ENCODE data around the gene RFX1.
"Not testable (repeated sequence)": the region's sequence is repeated elsewhere in the genome, so short reads cannot be mapped to it uniquely, and the experiment has no call there.

The RFX1 gene

GRCh38 chr19:13978351-13979243 lies 27.5 kb downstream of the RFX1 start:
- DNase-seq = peak in 8 of 14 donors; percentile 9 to 62 (median 32)

DNA sequence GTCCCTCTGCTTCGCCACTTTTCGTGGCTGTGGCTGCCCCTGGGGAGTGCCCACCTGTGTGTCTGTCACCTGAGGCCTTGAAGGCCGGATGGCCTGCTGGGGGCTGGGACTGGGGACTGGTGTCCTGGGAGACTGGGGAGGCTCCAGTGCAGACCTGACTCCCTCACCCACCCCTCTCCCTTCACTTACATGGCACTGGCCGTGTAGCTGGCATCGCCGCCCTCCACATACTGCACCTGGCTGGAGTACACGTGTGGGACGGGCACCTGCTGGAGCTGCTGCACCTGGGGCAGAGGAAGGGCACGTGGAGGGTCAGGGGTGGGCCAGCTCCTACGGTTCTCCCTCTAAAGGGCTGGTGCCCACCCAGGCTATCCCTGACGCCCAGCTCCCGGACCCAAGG lies 28.3 kb downstream of the RFX1 start:
- DNase-seq = no peak

DNA sequence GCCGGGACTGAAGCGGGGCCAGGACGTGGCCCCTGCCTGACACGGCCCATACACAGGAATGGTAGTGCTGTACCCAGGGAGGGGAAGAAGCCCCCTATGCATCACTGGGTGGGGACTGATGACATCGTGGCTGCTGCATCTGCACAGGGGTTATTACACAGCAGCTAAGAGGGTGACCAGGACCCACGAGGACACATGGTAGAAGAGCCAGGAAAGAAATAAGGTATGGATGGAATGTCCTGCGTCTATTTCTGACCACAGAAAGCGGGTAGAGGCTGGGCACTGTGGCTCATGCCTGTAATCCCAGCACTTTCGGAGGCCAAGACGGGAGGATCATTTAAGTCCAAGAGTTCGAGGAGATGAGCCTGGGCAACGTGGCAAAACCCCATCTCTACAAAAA lies 29.7 kb downstream of the RFX1 start:
- no peak for DNase-seq

DNA sequence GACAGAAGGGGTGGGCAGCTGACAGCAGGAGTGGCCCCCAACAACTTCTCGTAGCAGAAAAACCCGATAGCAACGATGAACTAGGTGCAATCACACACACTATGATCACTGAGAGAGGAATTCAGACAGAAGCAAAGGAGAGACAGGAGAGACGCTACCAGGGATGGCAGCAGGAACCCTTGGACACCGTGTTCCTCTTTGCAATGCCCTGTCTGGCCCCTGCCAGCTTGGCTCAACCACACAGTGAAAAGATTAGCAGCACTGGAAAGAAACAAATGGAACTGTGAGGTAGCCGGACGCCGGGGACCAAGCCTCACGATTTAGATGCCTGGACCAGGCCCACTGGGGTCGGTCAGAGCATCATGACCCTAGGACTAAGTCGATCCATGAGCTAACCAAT lies 30.2 kb downstream of the RFX1 start:
- peak in 1 of 14 donors; percentile 70 for DNase-seq

- DNase-seq = peak in 1 of 14 donors; percentile 82
Measured at GRCh38 chr19:13974073-13974472, 32.0 kb downstream of the RFX1 start.

DNA sequence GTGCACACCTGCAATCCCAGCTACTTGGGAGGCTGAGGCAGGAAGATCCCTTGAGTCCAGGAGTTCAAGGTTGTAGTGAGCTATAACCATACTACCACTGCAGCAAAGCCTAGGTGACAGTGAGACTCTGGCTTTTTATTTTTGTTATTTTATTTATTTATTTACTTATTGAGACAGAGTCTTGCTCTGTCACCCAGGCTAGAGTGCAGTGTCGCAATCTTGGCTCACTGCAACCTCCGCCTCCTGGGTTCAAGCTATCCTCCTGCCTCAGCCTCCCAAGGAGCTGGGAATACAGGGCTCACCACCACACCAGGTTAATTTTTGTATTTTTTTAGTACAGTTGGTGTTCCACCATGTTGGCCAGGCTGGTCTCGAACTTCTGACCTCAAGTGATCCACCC lies 32.6 kb downstream of the RFX1 start:
- DNase-seq = not testable (repeated sequence)

GRCh38 chr19:13972368-13973155 lies 33.6 kb downstream of the RFX1 start:
- DNase-seq = no peak

DNA sequence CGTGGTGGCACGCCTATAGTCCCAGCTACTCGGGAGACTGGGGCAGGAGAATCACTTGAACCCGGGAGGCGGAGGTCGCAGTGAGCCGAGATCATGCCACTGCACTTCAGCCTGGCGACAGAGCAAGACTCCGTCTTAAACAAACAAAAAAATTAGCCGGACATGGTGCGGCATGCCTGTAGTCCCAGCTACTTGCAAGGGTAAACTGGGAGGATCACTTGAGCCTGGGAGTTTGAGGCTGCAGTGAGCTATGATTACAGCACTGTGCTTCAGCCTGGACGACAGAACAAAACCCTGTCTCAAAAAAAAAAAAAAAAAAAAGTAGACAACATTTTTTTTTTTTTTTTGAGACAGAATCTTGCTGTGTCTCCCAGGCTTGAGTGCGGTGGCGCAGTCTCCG lies 34.3 kb downstream of the RFX1 start:
- DNase-seq = not testable (repeated sequence)

GRCh38 chr19:13969897-13970296 lies 36.2 kb downstream of the RFX1 start:
- DNase-seq = no peak

DNA sequence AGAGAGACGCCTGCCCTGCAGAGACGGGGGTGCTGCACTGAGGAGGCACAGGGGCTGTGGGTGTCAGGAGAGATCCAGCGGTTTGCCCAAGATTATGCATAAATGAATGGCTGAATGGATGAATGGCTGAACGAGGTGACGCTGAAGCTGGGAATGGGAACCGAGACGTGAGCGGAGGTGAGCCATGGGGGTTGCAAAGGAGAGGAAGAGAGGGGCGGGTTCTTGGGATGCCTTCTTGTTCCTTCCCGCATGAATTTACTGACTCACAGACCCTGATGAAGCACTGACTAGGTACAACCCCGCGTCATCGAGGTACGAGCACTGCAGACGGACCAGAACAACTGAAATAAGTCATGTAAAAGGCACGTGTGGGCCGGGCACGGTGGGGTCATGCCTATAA lies 37.1 kb downstream of the RFX1 start:
- no peak for DNase-seq

GRCh38 chr19:13968383-13968935 lies 37.7 kb downstream of the RFX1 start:
- DNase-seq = no peak

DNA sequence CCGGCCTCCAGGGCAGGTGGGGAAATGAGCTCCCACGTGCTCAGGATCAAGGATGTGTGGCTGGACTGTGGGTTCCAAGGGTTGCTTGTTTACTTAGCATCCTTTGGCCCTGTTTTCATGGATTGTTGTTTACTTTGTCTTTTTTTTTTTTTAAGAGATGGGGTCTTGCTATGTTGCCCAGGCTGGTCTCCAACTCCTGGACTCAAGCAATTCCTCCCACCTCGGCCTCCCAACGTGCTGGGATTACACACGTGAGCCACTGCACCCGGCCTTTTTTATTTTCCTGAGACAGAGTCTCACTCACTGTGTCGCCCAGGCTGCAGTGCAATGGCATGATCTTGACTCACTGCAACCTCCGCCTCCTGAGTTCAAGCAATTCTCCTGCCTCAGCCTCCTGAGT lies 38.9 kb downstream of the RFX1 start:
- not testable (repeated sequence) for DNase-seq

- no peak for DNase-seq
Measured at GRCh38 chr19:13966684-13967128, 39.4 kb downstream of the RFX1 start.

DNA sequence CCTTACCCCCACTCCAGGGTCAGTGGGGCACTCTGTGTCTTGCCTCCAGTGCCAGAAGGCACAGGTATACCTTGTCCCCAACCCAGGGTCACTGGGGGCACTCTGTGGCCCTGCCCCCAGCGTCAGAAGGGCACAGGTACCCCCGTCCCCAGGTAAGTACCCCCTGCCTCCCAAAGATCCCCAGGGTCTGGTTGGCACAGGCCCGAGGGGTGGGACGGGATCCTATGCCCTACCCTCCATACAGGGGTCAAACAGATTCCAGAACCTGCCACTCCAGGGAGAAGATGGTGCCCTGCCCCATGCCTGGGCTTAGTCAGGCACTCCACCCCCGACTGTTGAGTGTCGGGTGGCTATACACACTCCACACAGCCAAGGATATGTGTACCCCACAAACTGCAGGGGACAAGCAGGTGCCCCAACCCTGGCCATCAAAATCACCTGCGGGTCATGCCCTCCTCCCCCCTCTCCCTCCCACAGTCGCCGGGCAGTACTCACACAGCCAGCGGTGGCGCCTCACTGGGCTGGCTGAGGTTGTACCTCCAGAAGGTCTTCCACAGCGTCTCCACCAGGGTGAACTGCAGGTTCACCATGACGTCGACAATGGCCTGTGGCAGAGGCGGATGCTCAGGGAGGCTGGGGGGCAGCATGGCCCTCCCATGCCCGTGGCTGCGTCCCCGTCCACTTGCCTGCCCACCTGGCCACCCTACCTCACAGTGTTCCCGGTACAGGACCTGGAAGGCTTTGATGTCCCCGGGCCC lies 40.0 kb downstream of the RFX1 start:
- DNase-seq = no peak

- DNase-seq = no peak
Measured at GRCh38 chr19:13965377-13965896, 40.7 kb downstream of the RFX1 start.

DNA sequence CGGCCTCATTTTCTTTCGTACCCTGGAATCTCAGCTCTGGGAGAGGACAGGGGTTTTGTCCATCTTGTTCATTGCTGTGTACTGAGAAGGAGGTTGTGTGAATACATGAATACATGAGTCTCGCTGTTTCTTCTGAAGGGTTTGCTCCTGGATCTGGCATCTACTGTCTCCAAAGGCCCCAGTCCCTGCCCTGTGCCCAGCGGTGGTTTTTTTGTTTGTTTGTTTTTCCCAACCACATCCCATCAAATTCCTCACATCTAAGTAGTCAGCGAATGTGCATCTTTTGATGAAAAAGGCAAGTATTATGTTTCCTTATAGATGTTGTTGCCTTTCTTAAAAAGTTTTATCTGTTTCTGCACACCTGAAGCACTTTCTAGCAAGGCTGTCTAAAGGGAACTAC lies 41.3 kb downstream of the RFX1 start:
- DNase-seq = no peak

- DNase-seq = no peak
Measured at GRCh38 chr19:13963603-13964105, 42.5 kb downstream of the RFX1 start.

GRCh38 chr19:13962699-13963602 lies 43.2 kb downstream of the RFX1 start:
- no peak for DNase-seq

DNA sequence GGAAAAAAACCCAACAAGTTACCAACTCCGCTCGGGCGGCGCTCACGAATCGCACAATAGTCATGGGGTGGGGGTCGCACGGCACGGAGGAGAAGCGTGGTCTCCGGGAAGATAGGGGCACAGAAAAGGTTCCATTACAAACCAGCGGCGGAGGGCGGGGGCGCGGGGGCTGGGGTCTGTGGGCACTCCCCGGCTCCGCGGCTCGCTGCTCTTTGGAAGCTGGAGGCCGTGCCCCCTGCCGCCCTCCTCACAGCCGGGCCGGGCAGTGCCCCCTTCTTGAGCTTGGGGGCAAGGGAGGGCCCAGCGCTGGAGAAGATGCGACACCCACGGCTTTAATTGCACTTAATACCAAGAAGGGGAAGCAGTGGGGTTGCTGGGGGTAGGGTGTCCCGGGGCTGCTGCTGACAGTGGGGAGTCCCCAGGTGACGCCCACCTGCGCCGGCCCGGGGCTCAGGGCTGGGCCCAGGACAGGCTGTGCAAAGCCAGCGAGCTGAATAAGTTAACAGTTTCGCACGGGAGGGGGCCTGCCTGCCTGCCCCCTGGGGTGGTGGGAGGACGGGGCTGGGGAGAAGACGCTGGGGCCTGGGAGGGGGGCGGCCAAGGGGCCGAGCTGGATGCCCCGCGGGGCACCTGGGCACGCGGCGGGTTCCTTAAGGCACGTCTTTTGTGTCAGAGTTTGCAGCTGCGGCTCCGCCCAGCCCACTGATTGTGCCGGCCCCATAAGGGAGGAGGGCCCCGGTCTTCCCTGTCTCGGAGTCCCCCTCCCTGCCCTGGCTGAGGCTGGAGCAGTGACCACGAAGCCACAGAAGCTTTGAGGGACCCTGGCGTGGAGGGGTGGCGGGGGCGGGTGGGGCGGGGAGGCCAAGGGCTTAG lies 44.1 kb downstream of the RFX1 start:
- DNase-seq = no peak
